HepG2 (cell line): ENCODE measurements around the gene AGAP3. TPM values are rescaled to one million over a fixed set of nuclear protein-coding genes. Genes with fewer than 3 reads are reported as not detected.
A peak's percentile ranks its signal among the peaks of the same experiment; 100 is the strongest.

Experiments used
- ATAC-seq: fragments of 200-7000 bp; cut with Tn5 transposase; 3 replicates; pipeline ENCODE4 v1.9.1; 2020; ENCODE audit warnings: mild to moderate bottlenecking, moderate library complexity
- BruUV-seq: library from RNA; stranded (reverse); fragments of 400-500 nt; replicated peaks from 2 replicates; lab custom pipeline; 2021; lab: Mats Ljungman, UMichigan
- CTCF ChIA-PET: fragments of 300-600 bp; formaldehyde crosslinking; extraction: SDS; loops from one replicate; lab custom pipeline; 2021; ENCODE audit warnings: low total read pairs, inconsistent platforms, low intra/inter-chr PET ratio; lab: Yijun Ruan, JAX
- POLR2A ChIA-PET: fragments of 350-600 bp; sonication (Branson Sonifier 250); formaldehyde crosslinking; loops from one replicate; lab custom pipeline; 2020; ENCODE audit warnings: antibody characterized with exemption, inconsistent platforms; lab: Yijun Ruan, JAX
- DNase-seq: peaks from one replicate; pipeline ENCODE4 v3.0.0-alpha.2; 2015; ENCODE audit warnings: low spot score
- FAIRE-seq: peaks from 3 replicates; lab custom pipeline; 2011; peaks lifted over from hg19 to GRCh38; lab: Jason Lieb, UNC
- H2AFZ ChIP-seq: one replicate; pipeline ENCODE4 v1.6.1; 2011; ENCODE audit warnings: low read length, inconsistent platforms
- H3K27ac ChIP-seq: fragments of 300-600 bp; 3 replicates; pipeline ENCODE4 v1.8.0; 2011; ENCODE audit warnings: mixed run types, mild to moderate bottlenecking, mixed read lengths, low read length, inconsistent platforms; ENCODE audit not compliant: insufficient read depth; ENCODE audit errors: extremely low read length
- H3K27me3 ChIP-seq, 2 experiments: fragments of 200-600 bp in 1 of 2; 2 replicates in 1 of 2; 3 replicates in 1 of 2; pipeline versions ENCODE4 v1.6.0 to v1.8.0; 2011; ENCODE audit warnings: low read length in 2 of 2, mild to moderate bottlenecking in 2 of 2, moderate library complexity in 2 of 2, inconsistent platforms in 1 of 2; ENCODE audit not compliant: insufficient read depth in 2 of 2, control insufficient read depth in 1 of 2
- H3K36me3 ChIP-seq, 2 experiments: fragments of 200-600 bp in 1 of 2; replicated peaks in 1 of 2; 2 replicates in 1 of 2; 3 replicates in 1 of 2; pipeline versions ENCODE4 v1.5.1 to v1.8.0; 2011; ENCODE audit warnings: low read length in 2 of 2, inconsistent platforms in 1 of 2; ENCODE audit not compliant: insufficient read depth in 2 of 2, control insufficient read depth in 1 of 2
- H3K4me1 ChIP-seq: 2 replicates; pipeline ENCODE4 v1.5.1; 2012; ENCODE audit warnings: low read length, inconsistent platforms; ENCODE audit not compliant: insufficient read depth
- H3K4me2 ChIP-seq: 2 replicates; pipeline ENCODE4 v1.6.0; 2011; ENCODE audit warnings: low read depth, low read length, inconsistent platforms
- H3K4me3 ChIP-seq, 3 experiments: fragments of 200-600 bp in 1 of 3; sonication (generic), shearing (Covaris generic) in 1 of 3; replicated peaks in 1 of 3; 2 replicates each; pipeline ENCODE4 v1.5.1; 2011 to 2016; ENCODE audit warnings: low read length in 3 of 3, inconsistent platforms in 2 of 3, low read depth in 2 of 3, mild to moderate bottlenecking in 2 of 3, control low read depth in 1 of 3, mixed read lengths in 1 of 3; ENCODE audit not compliant: insufficient read depth in 1 of 3
- H3K79me2 ChIP-seq: one replicate; pipeline ENCODE4 v1.6.1; 2011; ENCODE audit warnings: low read length, inconsistent platforms; ENCODE audit not compliant: insufficient read depth
- H3K9ac ChIP-seq: 2 replicates; pipeline ENCODE4 v1.6.0; 2011; ENCODE audit warnings: mild to moderate bottlenecking, low read depth, low read length, inconsistent platforms; ENCODE audit not compliant: insufficient read depth
- H3K9me3 ChIP-seq: 2 replicates; pipeline ENCODE4 v1.5.1; 2012; ENCODE audit warnings: mild to moderate bottlenecking, low read length
- H4K20me1 ChIP-seq: 2 replicates; pipeline ENCODE4 v1.6.0; 2011; ENCODE audit warnings: inconsistent platforms, mild to moderate bottlenecking, low read length, moderate library complexity; ENCODE audit not compliant: insufficient read depth
- KLF12 ChIP-seq: sonication (generic); formaldehyde crosslinking; IDR thresholded peaks from 2 replicates; pipeline ENCODE4 v1.4.0; 2020; ENCODE audit warnings: missing genetic modification reagents, borderline replicate concordance
- KLF16 ChIP-seq, 2 experiments: sonication (generic) in 1 of 2; formaldehyde crosslinking in 1 of 2; IDR thresholded peaks; 2 replicates each; pipeline versions ENCODE4 v1.6.1 to v1.8.0; 2016 to 2023; ENCODE audit warnings: missing genetic modification reagents in 2 of 2, missing compliant biosample characterization in 1 of 2
- MED1 ChIP-seq: sonication (generic); formaldehyde crosslinking; IDR thresholded peaks from 2 replicates; pipeline ENCODE4 v1.4.0; 2020; ENCODE audit warnings: missing genetic modification reagents
- MYC ChIP-seq: sonication (generic); formaldehyde crosslinking; IDR thresholded peaks from 2 replicates; pipeline ENCODE4 v1.9.0; 2021; ENCODE audit warnings: missing genetic modification reagents, borderline replicate concordance
- PHF21A ChIP-seq: sonication (generic); formaldehyde crosslinking; IDR thresholded peaks from 2 replicates; pipeline ENCODE4 v1.5.0; 2020; ENCODE audit warnings: mild to moderate bottlenecking, missing genetic modification reagents
- SATB2 ChIP-seq: sonication (generic); formaldehyde crosslinking; IDR thresholded peaks from 2 replicates; pipeline ENCODE4 v1.5.0; 2020; ENCODE audit warnings: missing genetic modification reagents
- ZFX ChIP-seq: sonication (generic); formaldehyde crosslinking; IDR thresholded peaks from 2 replicates; pipeline ENCODE4 v1.4.0; 2020; ENCODE audit warnings: mild to moderate bottlenecking, low read depth, missing genetic modification reagents, moderate library complexity
- ZSCAN29 ChIP-seq: sonication (generic); formaldehyde crosslinking; conservative IDR thresholded peaks from 2 replicates; pipeline ENCODE4 v1.4.0; 2020; ENCODE audit warnings: mild to moderate bottlenecking, missing genetic modification reagents
- WGBS: methylation state at CpG from one replicate; pipeline ENCODE4 v1.1.6; 2017; ENCODE audit warnings: low lambda C conversion rate; 5-methylcytosine and 5-hydroxymethylcytosine counted together
- in situ Hi-C: cut with HindIII; loops from 2 replicates; pipeline ENCODE4 v1.10.0; 2017; ENCODE audit warnings: low pct_unique_long_range_greater_than_20kb; ENCODE audit not compliant: extremely low pct_ligation_motif_present
- intact Hi-C: fragments of 100-400 bp; cut with micrococcal nuclease; formaldehyde crosslinking; loops from one replicate; pipeline ENCODE4 v1.10.0; 2022; ENCODE audit not compliant: unreplicated experiment
- polyA plus RNA-seq, 8 experiments: library from polyadenylated mRNA; depleted of rRNA in 3 of 8; stranded (reverse) in 7 of 8; unstranded in 1 of 8; fragments of >200 nt; fragmentation: Illumina TruSeq in 4 of 8; extraction: Trizol in 4 of 8; gene quantifications; 2 replicates each; pipeline versions ENCODE4 v1.2.1 to v1.2.3, GENCODE V29; 2011 to 2016; ENCODE audit warnings: low read depth in 4 of 8, missing spikeins in 1 of 8, mixed read lengths in 1 of 8; ENCODE audit not compliant: insufficient read depth in 1 of 8
- total RNA-seq, 5 experiments: library from RNA; depleted of rRNA; stranded (reverse); fragments of >200 nt; fragmentation: Illumina TruSeq; extraction: Trizol; gene quantifications; 2 replicates each; pipeline ENCODE4 v1.2.3, GENCODE V29; 2016; ENCODE audit warnings: low read depth in 1 of 5
- TF ChIP-seq, protein P1 (sequence below): sonication (generic); formaldehyde crosslinking; IDR thresholded peaks from 2 replicates; pipeline ENCODE4 v1.4.0; 2020; ENCODE audit warnings: low read depth, mild to moderate bottlenecking, missing genetic modification reagents
- TF ChIP-seq, protein P2 (sequence below): sonication (generic); formaldehyde crosslinking; IDR thresholded peaks from 2 replicates; pipeline ENCODE4 v1.4.0; 2020; ENCODE audit warnings: missing genetic modification reagents
- TF ChIP-seq, protein P3 (sequence below): sonication (generic); formaldehyde crosslinking; IDR thresholded peaks from 2 replicates; pipeline ENCODE4 v1.5.1; 2020; ENCODE audit warnings: missing genetic modification reagents, mild to moderate bottlenecking, borderline replicate concordance
- TF ChIP-seq, protein P4 (sequence below): sonication (generic); formaldehyde crosslinking; IDR thresholded peaks from 2 replicates; pipeline ENCODE4 v1.4.0; 2020; ENCODE audit warnings: missing genetic modification reagents
- TF ChIP-seq, protein P5 (sequence below): sonication (generic); formaldehyde crosslinking; IDR thresholded peaks from 2 replicates; pipeline ENCODE4 v1.8.0; 2023; ENCODE audit warnings: mild to moderate bottlenecking, missing genetic modification reagents

Gene AGAP3
- total and polyA plus RNA-seq, 2 of the 13 experiments (the other 11 are each of a cell fraction or from before 2014, with no cell fraction given), result 31.3 to 61.4 TPM

DNA sequence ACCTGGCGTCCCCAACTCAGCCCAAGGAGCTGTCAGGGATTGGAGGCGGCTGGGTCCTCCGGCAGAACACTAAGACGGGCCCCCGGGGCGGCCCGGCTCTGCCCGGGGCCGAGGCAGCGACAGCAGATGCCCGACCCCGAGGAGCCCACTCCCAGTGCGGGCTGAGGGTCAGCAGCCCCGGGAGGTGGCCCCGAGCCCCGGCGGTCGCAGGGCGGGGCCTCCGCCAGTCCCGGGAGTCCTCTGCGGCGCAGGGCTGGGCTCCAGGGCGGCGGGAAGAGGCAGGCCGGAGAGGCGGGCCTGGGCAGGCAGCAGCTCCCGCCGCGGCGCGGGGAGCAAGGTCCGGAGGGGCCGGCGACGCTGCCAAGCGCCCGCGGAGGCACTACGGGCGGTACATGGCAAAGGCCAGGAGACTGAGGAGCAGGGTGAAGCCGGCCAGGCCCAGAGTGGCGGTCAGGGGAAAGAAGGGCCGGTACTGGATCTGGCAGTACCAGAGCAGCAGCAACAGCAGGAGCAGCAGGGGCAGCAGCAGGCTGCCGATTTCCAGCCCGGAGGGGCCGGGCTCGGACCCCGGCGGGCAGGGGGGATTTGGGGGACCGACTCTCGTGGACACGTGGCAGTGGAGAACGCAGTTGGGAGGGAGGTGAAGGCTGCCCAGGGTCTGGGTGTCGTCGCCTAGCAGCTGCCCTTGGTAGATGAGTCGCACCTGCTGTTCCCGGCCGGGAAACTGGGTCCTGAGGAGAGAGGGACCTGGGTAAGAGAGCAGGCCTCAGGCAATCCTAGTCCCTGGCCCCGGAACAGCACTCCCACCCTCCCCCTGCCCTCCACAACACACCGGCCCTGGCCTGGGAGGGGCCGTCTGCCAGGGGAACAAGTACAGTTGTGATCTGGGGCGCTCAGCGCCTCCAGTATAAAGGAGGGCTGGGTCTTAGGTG lies 4.8 kb upstream of the AGAP3 start:
- no peaks in the 10 kb centered on the region for H3K9me3 ChIP-seq
- ChIA-PET POLR2A (interaction anchor here (1.0 to 3.8 kb wide), 10 partner anchors 7 to 151 kb away, joined by 3 to 144 read pairs (median 6); partner anchors contain the start of genes ABCB8, ABCF2, CHPF2 and SLC4A2), CTCF (no interaction called here)
- peak overlapping the region; percentile 85 for H3K27ac ChIP-seq
- peak overlapping the region; percentile 100 for H3K9ac ChIP-seq
- in situ Hi-C loops (no loop called here), intact Hi-C loops (loop anchor here (10.0 kb wide), 1 partner anchor 163 kb away; the partner anchor contains the start of gene SMARCD3)
- H3K27me3 ChIP-seq, result no peaks in the 10 kb centered on the region; a peak in 1 of 5 replicates
- peaks cover 33% of the 10 kb centered on the region for H3K79me2 ChIP-seq
- peak overlapping the region; percentile 97 for H3K4me2 ChIP-seq
- WGBS, result 4% methylated on average over 10 of the region's 64 CpGs
- H3K4me1 ChIP-seq, result peaks cover 48% of the 10 kb centered on the region
- ATAC-seq (peak; percentile 25), DNase-seq (no peak), FAIRE-seq (no peak)
- no peak overlapping the region for H2AFZ ChIP-seq
- H4K20me1 ChIP-seq, result no peaks in the 10 kb centered on the region
- peak overlapping the region; percentile 85 to 96 (median 88) for H3K4me3 ChIP-seq
- no TSS peak for BruUV-seq
- 0 out of 5 replicates have a peak, but pooled peaks cover 0 to 1% of the 10 kb centered on the region in 2 experiments for H3K36me3 ChIP-seq
- 0 out of 2 replicates have a peak, but pooled peaks have one; percentile 5 for TF ChIP-seq KLF12
- no peak for TF ChIP-seq KLF16 (CRISPR knock-in tag; IDR thresholded peaks at IDR 0.05)
- TF ChIP-seq, protein P1, sequence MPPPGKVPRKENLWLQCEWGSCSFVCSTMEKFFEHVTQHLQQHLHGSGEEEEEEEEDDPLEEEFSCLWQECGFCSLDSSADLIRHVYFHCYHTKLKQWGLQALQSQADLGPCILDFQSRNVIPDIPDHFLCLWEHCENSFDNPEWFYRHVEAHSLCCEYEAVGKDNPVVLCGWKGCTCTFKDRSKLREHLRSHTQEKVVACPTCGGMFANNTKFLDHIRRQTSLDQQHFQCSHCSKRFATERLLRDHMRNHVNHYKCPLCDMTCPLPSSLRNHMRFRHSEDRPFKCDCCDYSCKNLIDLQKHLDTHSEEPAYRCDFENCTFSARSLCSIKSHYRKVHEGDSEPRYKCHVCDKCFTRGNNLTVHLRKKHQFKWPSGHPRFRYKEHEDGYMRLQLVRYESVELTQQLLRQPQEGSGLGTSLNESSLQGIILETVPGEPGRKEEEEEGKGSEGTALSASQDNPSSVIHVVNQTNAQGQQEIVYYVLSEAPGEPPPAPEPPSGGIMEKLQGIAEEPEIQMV (CRISPR knock-in tag), result no peak
- TF ChIP-seq, protein P2, sequence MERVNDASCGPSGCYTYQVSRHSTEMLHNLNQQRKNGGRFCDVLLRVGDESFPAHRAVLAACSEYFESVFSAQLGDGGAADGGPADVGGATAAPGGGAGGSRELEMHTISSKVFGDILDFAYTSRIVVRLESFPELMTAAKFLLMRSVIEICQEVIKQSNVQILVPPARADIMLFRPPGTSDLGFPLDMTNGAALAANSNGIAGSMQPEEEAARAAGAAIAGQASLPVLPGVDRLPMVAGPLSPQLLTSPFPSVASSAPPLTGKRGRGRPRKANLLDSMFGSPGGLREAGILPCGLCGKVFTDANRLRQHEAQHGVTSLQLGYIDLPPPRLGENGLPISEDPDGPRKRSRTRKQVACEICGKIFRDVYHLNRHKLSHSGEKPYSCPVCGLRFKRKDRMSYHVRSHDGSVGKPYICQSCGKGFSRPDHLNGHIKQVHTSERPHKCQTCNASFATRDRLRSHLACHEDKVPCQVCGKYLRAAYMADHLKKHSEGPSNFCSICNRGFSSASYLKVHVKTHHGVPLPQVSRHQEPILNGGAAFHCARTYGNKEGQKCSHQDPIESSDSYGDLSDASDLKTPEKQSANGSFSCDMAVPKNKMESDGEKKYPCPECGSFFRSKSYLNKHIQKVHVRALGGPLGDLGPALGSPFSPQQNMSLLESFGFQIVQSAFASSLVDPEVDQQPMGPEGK (CRISPR knock-in tag), result 0 out of 2 replicates have a peak, but pooled peaks have one; percentile 19
- TF ChIP-seq SATB2 (CRISPR knock-in tag), result no peak
- peak; percentile 55; the same call in 1 of the 2 replicates for TF ChIP-seq PHF21A (CRISPR knock-in tag)
- TF ChIP-seq, protein P3, sequence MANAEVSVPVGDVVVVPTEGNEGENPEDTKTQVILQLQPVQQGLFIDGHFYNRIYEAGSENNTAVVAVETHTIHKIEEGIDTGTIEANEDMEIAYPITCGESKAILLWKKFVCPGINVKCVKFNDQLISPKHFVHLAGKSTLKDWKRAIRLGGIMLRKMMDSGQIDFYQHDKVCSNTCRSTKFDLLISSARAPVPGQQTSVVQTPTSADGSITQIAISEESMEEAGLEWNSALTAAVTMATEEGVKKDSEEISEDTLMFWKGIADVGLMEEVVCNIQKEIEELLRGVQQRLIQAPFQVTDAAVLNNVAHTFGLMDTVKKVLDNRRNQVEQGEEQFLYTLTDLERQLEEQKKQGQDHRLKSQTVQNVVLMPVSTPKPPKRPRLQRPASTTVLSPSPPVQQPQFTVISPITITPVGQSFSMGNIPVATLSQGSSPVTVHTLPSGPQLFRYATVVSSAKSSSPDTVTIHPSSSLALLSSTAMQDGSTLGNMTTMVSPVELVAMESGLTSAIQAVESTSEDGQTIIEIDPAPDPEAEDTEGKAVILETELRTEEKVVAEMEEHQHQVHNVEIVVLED (CRISPR knock-in tag), result 0 out of 2 replicates have a peak, but pooled peaks have one; percentile 18
- peak; percentile 56; the same call in 1 of the 2 replicates for TF ChIP-seq ZFX
- TF ChIP-seq ZSCAN29 (CRISPR knock-in tag), result 0 out of 2 replicates have a peak, but pooled peaks have one; percentile 64
- TF ChIP-seq, protein P4, sequence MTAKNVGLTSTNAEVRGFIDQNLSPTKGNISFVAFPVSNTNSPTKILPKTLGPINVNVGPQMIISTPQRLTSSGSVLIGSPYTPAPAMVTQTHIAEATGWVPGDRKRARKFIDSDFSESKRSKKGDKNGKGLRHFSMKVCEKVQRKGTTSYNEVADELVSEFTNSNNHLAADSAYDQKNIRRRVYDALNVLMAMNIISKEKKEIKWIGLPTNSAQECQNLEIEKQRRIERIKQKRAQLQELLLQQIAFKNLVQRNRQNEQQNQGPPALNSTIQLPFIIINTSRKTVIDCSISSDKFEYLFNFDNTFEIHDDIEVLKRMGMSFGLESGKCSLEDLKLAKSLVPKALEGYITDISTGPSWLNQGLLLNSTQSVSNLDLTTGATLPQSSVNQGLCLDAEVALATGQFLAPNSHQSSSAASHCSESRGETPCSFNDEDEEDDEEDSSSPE, result 0 out of 2 replicates have a peak, but pooled peaks have one; percentile 7
- TF ChIP-seq, protein P5, sequence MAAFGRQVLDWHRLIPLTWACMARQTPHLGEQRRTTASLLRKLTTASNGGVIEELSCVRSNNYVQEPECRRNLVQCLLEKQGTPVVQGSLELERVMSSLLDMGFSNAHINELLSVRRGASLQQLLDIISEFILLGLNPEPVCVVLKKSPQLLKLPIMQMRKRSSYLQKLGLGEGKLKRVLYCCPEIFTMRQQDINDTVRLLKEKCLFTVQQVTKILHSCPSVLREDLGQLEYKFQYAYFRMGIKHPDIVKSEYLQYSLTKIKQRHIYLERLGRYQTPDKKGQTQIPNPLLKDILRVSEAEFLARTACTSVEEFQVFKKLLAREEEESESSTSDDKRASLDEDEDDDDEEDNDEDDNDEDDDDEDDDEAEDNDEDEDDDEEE (CRISPR knock-in tag), result 0 out of 2 replicates have a peak, but pooled peaks have one; percentile 49
- TF ChIP-seq MYC (CRISPR knock-in tag), result 0 out of 2 replicates have a peak, but pooled peaks have one; percentile 8
- TF ChIP-seq MED1, result peak; percentile 12; the same call in 1 of the 2 replicates
